ENCODE data around the gene SRR. TPM values are rescaled to one million over a fixed set of nuclear protein-coding genes. Genes with fewer than 3 reads are reported as not detected.
A peak's percentile ranks its signal among the peaks of the same experiment; 100 is the strongest.
"Not testable (repeated sequence)": the region's sequence is repeated elsewhere in the genome, so short reads cannot be mapped to it uniquely, and the experiment has no call there.

Gene SRR
- total and polyA plus RNA-seq, 5 donors from 2014 or later, result 2.9 to 9.2 (median 7.8) TPM

DNA sequence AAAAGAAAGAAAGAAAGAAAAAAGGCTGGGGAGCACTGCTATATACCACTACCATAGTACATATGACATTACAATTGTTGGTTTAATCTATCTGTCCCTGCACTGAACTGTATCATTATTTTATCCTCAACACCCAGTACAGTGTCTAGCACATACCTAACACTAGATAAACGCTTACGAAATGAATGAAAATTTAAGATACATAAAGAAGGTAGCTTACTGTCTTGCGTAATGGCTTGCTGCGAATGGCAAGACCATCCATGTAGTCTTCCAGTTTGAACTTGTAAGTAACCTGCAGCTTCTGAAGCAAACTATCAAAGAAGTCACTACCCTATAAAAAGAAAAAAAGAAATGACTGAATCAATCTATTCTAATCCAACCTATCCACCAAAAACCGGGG is 6.7 kb upstream of the SRR start:
- Mint-ChIP-seq H3K27ac (no peak overlapping the region), H3K27me3 (peaks cover 5% of the 10 kb centered on the region), H3K4me3 (no peak overlapping the region), H3K36me3 (peaks cover 57% of the 10 kb centered on the region), H3K9me3 (no peaks in the 10 kb centered on the region), H3K4me1 (peaks cover 28 to 63% (median 49%) of the 10 kb centered on the region in 4 donors)
- no peak overlapping the region for H3K27ac ChIP-seq (ENCODE audit: insufficient read depth, low read length, poor library complexity, severe bottlenecking)
- H3K27me3 ChIP-seq (ENCODE audit: control insufficient read depth, insufficient read depth, low read length), result no peaks in the 10 kb centered on the region
- DNase-seq (no peak), ATAC-seq (ENCODE audit: low read depth in 2 of 2) (no peak)
- H3K4me3 ChIP-seq (ENCODE audit: low read depth, low read length), result no peak overlapping the region
- H3K36me3 ChIP-seq (ENCODE audit: control insufficient read depth, insufficient read depth, low read length), result peaks cover 76% of the 10 kb centered on the region
- no peaks in the 10 kb centered on the region for H3K9me3 ChIP-seq (ENCODE audit: control insufficient read depth in 2 of 2, low read length in 2 of 2)
- H3K4me1 ChIP-seq (ENCODE audit: control insufficient read depth, insufficient read depth, low read length, poor library complexity, severe bottlenecking), result peaks cover 10% of the 10 kb centered on the region

- no peaks in the 10 kb centered on the region for H3K27me3 ChIP-seq (ENCODE audit: control insufficient read depth, insufficient read depth, low read length)
- DNase-seq (no peak), ATAC-seq (ENCODE audit: low read depth in 2 of 2) (no peak)
- Mint-ChIP-seq H3K4me1 (peaks cover 27 to 69% (median 46%) of the 10 kb centered on the region in 4 donors), H3K27me3 (no peaks in the 10 kb centered on the region), H3K36me3 (peaks cover 47% of the 10 kb centered on the region), H3K4me3 (no peak overlapping the region), H3K27ac (no peak overlapping the region), H3K9me3 (no peaks in the 10 kb centered on the region)
- H3K27ac ChIP-seq (ENCODE audit: insufficient read depth, low read length, poor library complexity, severe bottlenecking), result no peak overlapping the region
- H3K36me3 ChIP-seq (ENCODE audit: control insufficient read depth, insufficient read depth, low read length), result peaks cover 57% of the 10 kb centered on the region
- H3K9me3 ChIP-seq (ENCODE audit: control insufficient read depth in 2 of 2, low read length in 2 of 2), result no peaks in the 10 kb centered on the region
- H3K4me1 ChIP-seq (ENCODE audit: control insufficient read depth, insufficient read depth, low read length, poor library complexity, severe bottlenecking), result peaks cover 20% of the 10 kb centered on the region
- no peak overlapping the region for H3K4me3 ChIP-seq (ENCODE audit: low read depth, low read length)
Observed at GRCh38 chr17:2299136-2299535, 4.6 kb upstream of the SRR start.

DNA sequence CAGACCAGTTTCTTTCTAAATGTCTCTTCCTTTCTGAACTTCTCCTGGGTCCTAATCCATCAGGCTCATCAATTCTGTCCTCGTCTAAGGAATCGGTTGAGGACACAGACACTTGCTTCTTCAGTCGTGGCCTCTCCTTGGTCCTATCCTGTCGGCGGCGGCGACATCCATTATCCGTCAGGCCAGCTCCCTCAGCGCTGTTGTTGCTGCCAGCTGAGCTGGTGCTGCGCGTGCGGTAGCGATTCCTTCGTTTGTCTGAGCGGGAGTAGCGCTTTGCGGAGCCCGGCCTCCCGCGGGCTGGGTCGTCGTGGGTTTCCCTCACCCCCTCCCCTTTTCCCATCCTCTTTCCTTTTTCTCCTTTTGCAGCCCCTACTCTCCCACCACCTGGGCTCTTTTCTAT is 4.0 kb upstream of the SRR start:
- Histone ChIP-seq H3K4me1 (ENCODE audit: control insufficient read depth, insufficient read depth, low read length, poor library complexity, severe bottlenecking) (peaks cover 20% of the 10 kb centered on the region), H3K27me3 (ENCODE audit: control insufficient read depth, insufficient read depth, low read length) (no peaks in the 10 kb centered on the region), H3K4me3 (ENCODE audit: low read depth, low read length) (no peak overlapping the region), H3K9me3 (ENCODE audit: control insufficient read depth in 2 of 2, low read length in 2 of 2) (no peaks in the 10 kb centered on the region), H3K27ac (ENCODE audit: insufficient read depth, low read length, poor library complexity, severe bottlenecking) (no peak overlapping the region), H3K36me3 (ENCODE audit: control insufficient read depth, insufficient read depth, low read length) (peaks cover 50% of the 10 kb centered on the region)
- no peak for ATAC-seq (ENCODE audit: low read depth in 2 of 2)
- Mint-ChIP-seq H3K36me3 (peaks cover 41% of the 10 kb centered on the region), H3K9me3 (no peaks in the 10 kb centered on the region), H3K27ac (peak overlapping the region in 1 of 3 donors; percentile 89), H3K27me3 (no peaks in the 10 kb centered on the region), H3K4me3 (no peak overlapping the region), H3K4me1 (peaks cover 28 to 66% (median 44%) of the 10 kb centered on the region in 4 donors)
- DNase-seq, result no peak

GRCh38 chr17:2302778-2303203 is 959 bp upstream of the SRR start:
- Histone ChIP-seq H3K27me3 (ENCODE audit: control insufficient read depth, insufficient read depth, low read length) (no peaks in the 10 kb centered on the region), H3K4me3 (ENCODE audit: low read depth, low read length) (peak overlapping the region; percentile 91), H3K4me1 (ENCODE audit: control insufficient read depth, insufficient read depth, low read length, poor library complexity, severe bottlenecking) (peaks cover 20% of the 10 kb centered on the region), H3K36me3 (ENCODE audit: control insufficient read depth, insufficient read depth, low read length) (peaks cover 24% of the 10 kb centered on the region), H3K9me3 (ENCODE audit: control insufficient read depth in 2 of 2, low read length in 2 of 2) (no peaks in the 10 kb centered on the region), H3K27ac (ENCODE audit: insufficient read depth, low read length, poor library complexity, severe bottlenecking) (peak overlapping the region; percentile 80)
- DNase-seq (peak in 1 of 3 donors; percentile 33), ATAC-seq (ENCODE audit: low read depth in 2 of 2) (no peak)
- H3K4me1 Mint-ChIP-seq, result peaks cover 19 to 55% (median 35%) of the 10 kb centered on the region in 4 donors
- peak overlapping the region; percentile 43 to 94 (median 92) for H3K27ac Mint-ChIP-seq
- no peaks in the 10 kb centered on the region for H3K27me3 Mint-ChIP-seq
- peaks cover 23% of the 10 kb centered on the region for H3K36me3 Mint-ChIP-seq
- peak overlapping the region; percentile 95 to 98 (median 96) for H3K4me3 Mint-ChIP-seq
- H3K9me3 Mint-ChIP-seq, result no peaks in the 10 kb centered on the region

DNA sequence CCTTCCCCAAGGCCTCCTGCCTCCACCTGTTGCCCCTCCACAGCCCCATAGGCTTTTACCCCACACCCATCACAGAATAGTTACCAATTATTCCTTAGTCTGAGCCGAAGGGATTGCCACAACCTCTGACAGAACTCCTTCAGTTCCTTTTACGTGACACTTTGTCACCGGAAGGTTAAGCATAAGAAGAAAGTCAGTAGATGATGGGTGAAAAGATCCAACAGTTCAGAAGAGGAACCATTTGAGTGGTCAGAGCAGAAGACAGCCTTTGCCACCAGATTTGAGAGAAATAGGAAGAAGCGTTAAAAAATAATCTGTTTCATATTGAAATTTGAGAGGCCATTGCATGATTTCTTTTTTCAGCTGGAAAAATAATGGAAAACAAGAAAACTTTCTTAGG is 1.2 kb downstream of the SRR start:
- peak overlapping the region in 2 of 3 donors; percentile 13 to 67 for H3K27ac Mint-ChIP-seq

DNA sequence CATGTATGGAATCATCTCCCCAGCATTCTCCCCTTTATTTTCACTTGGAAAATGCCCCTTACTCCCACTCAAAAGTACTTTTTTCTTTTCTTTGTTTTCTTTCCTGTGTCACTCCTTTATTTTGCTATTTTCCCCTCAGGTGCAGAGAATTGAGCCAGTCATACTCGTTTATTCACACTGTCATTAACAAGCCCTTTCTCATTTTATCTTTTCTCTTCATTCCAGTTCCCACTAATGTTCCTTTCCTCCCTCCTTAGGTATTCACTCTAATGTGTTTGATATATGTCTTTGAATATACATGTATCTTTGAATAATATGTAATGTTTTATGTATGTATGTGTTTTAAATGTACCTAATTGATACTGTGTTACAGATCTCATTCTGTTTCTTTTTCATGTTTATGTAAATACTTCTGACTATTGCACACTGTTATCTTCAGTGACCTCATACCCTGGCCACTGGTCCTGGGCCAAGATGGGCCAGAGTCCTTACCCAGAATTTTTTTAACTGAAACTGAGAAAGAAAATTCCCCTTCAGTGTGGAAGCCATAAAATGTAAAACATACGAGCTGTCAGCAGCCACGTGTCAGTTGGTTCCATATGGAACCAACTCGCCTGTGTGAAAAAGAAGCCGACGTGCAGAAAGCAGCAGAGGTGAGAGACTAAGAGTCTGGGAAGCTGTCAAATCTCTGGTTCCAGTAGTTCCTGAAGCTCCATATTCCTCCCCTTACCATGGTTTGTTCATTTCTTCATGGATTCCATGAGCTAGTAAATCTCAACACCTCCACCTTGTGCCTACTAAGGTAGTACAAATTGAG is 5.8 kb downstream of the SRR start:
- Mint-ChIP-seq H3K27ac (peak overlapping the region in 2 of 3 donors; percentile 9 to 16), H3K36me3 (peaks cover 11% of the 10 kb centered on the region), H3K9me3 (no peaks in the 10 kb centered on the region), H3K27me3 (no peaks in the 10 kb centered on the region), H3K4me1 (peaks cover 11 to 21% (median 15%) of the 10 kb centered on the region in 4 donors), H3K4me3 (peak overlapping the region in 1 of 4 donors; percentile 60)
- Histone ChIP-seq H3K9me3 (ENCODE audit: control insufficient read depth in 2 of 2, low read length in 2 of 2) (no peaks in the 10 kb centered on the region), H3K4me3 (ENCODE audit: low read depth, low read length) (no peak overlapping the region), H3K4me1 (ENCODE audit: control insufficient read depth, insufficient read depth, low read length, poor library complexity, severe bottlenecking) (no peaks in the 10 kb centered on the region), H3K27ac (ENCODE audit: insufficient read depth, low read length, poor library complexity, severe bottlenecking) (no peak overlapping the region), H3K27me3 (ENCODE audit: control insufficient read depth, insufficient read depth, low read length) (no peaks in the 10 kb centered on the region), H3K36me3 (ENCODE audit: control insufficient read depth, insufficient read depth, low read length) (no peaks in the 10 kb centered on the region)
- no peak for ATAC-seq (ENCODE audit: low read depth in 2 of 2)
- DNase-seq, result no peak

More for the DNA sequence above, 1.2 kb downstream of the SRR start:
- Mint-ChIP-seq H3K4me1 (peaks cover 21 to 45% (median 34%) of the 10 kb centered on the region in 4 donors), H3K9me3 (no peaks in the 10 kb centered on the region), H3K4me3 (peak overlapping the region; percentile 75 to 95 (median 87)), H3K27me3 (no peaks in the 10 kb centered on the region), H3K36me3 (peaks cover 18% of the 10 kb centered on the region)
- Histone ChIP-seq H3K4me1 (ENCODE audit: control insufficient read depth, insufficient read depth, low read length, poor library complexity, severe bottlenecking) (peaks cover 20% of the 10 kb centered on the region), H3K27me3 (ENCODE audit: control insufficient read depth, insufficient read depth, low read length) (no peaks in the 10 kb centered on the region), H3K4me3 (ENCODE audit: low read depth, low read length) (no peak overlapping the region), H3K27ac (ENCODE audit: insufficient read depth, low read length, poor library complexity, severe bottlenecking) (no peak overlapping the region), H3K9me3 (ENCODE audit: control insufficient read depth in 2 of 2, low read length in 2 of 2) (no peaks in the 10 kb centered on the region), H3K36me3 (ENCODE audit: control insufficient read depth, insufficient read depth, low read length) (peaks cover 6% of the 10 kb centered on the region)
- ATAC-seq (ENCODE audit: low read depth in 2 of 2) (no peak), DNase-seq (no peak)

DNA sequence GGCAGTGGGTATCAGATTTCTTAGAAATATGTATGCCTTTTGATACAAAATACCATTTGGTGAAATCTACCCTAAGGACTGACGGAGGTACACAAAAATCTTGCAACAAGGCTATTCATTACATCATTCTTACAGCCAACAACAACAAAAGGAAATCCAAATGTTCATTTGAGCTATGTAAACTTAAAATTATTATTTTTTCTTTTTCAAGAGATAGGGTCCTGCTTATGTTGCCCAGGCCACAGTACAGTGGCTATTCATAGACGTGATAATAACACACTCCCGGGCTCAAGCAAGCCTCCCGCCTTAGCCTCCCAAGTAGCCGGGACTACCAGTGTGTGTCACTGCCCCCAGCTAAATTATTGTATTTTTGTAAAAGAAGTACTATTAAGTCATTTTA is 9.0 kb downstream of the SRR start:
- no peak overlapping the region for H3K27ac Mint-ChIP-seq
- ATAC-seq (ENCODE audit: low read depth in 2 of 2) (no peak), DNase-seq (no peak)
- peaks cover 5% of the 10 kb centered on the region for H3K36me3 Mint-ChIP-seq
- Histone ChIP-seq H3K4me3 (ENCODE audit: low read depth, low read length) (no peak overlapping the region), H3K27ac (ENCODE audit: insufficient read depth, low read length, poor library complexity, severe bottlenecking) (no peak overlapping the region), H3K9me3 (ENCODE audit: control insufficient read depth in 2 of 2, low read length in 2 of 2) (no peaks in the 10 kb centered on the region), H3K27me3 (ENCODE audit: control insufficient read depth, insufficient read depth, low read length) (no peaks in the 10 kb centered on the region), H3K36me3 (ENCODE audit: control insufficient read depth, insufficient read depth, low read length) (no peaks in the 10 kb centered on the region), H3K4me1 (ENCODE audit: control insufficient read depth, insufficient read depth, low read length, poor library complexity, severe bottlenecking) (no peaks in the 10 kb centered on the region)
- H3K9me3 Mint-ChIP-seq, result no peaks in the 10 kb centered on the region
- H3K4me3 Mint-ChIP-seq, result no peak overlapping the region
- H3K27me3 Mint-ChIP-seq, result no peaks in the 10 kb centered on the region
- H3K4me1 Mint-ChIP-seq, result peaks cover 2 to 11% (median 6%) of the 10 kb centered on the region in 4 donors

DNA sequence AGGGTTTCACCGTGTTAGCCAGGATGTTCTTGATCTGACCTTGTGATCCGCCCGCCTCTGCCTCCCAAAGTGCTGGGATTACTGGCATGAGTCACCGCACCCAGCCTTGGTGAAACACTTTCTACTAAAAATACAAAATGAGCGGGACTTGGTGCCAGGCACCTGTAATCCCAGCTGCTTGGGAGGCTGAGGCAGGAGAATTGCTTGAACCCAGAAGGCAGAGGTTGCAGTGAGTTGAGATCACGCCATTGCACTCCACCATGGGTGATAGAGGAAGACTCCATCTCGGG is 13.1 kb downstream of the SRR start:
- H3K27ac Mint-ChIP-seq; DNase-seq; H3K36me3 ChIP-seq (ENCODE audit: control insufficient read depth, insufficient read depth, low read length); H3K9me3 ChIP-seq (ENCODE audit: control insufficient read depth in 2 of 2, low read length in 2 of 2); H3K36me3 Mint-ChIP-seq; H3K4me3 ChIP-seq (ENCODE audit: low read depth, low read length); H3K4me1 ChIP-seq (ENCODE audit: control insufficient read depth, insufficient read depth, low read length, poor library complexity, severe bottlenecking); H3K27me3 ChIP-seq (ENCODE audit: control insufficient read depth, insufficient read depth, low read length); H3K9me3 Mint-ChIP-seq; H3K27ac ChIP-seq (ENCODE audit: insufficient read depth, low read length, poor library complexity, severe bottlenecking); ATAC-seq (ENCODE audit: low read depth in 2 of 2); H3K27me3 Mint-ChIP-seq; H3K4me1 Mint-ChIP-seq; H3K4me3 Mint-ChIP-seq: not testable (repeated sequence)
